A549 (cell line): ENCODE results near the gene SEC16B. TPM values are rescaled to one million over a fixed set of nuclear protein-coding genes. Genes with fewer than 3 reads are reported as not detected.

ENCODE experiments used
- ATAC-seq, 2 experiments: fragments of 200-7000 bp in 1 of 2; fragments of >200 bp in 1 of 2; cut with Nextera tagmentation in 1 of 2; cut with Tn5 transposase in 1 of 2; 3 replicates each; pipeline versions ENCODE4 v1.8.0 to v1.9.1; 2018 to 2020; ENCODE audit warnings: mild to moderate bottlenecking in 1 of 2, moderate library complexity in 1 of 2
- CTCF ChIA-PET: fragments of 300-600 bp; sonication (Branson Sonifier 250); formaldehyde crosslinking; extraction: SDS; loops from one replicate; lab custom pipeline; 2021; ENCODE audit warnings: antibody characterized with exemption, inconsistent platforms; lab: Yijun Ruan, JAX
- POLR2A ChIA-PET: fragments of 350-600 bp; formaldehyde crosslinking; extraction: SDS; loops from one replicate; lab custom pipeline; 2021; ENCODE audit warnings: antibody characterized with exemption, inconsistent platforms; lab: Yijun Ruan, JAX
- DNase-seq, 2 experiments: peaks; one replicate each; pipeline versions ENCODE4 v3.0.0 to v3.0.0-alpha.2; 2011 to 2016; ENCODE audit warnings: low read depth in 1 of 2, low spot score in 1 of 2
- FAIRE-seq: peaks from 2 replicates; lab custom pipeline; 2011; peaks lifted over from hg19 to GRCh38; lab: Jason Lieb, UNC
- H3K27ac ChIP-seq, 2 experiments: fragments of >200 bp; sonication (Bioruptor Twin); formaldehyde crosslinking; 3 replicates each; pipeline ENCODE4 v1.5.1; 2016 to 2017
- H3K4me1 ChIP-seq: fragments of >200 bp; sonication (Bioruptor Twin); formaldehyde crosslinking; 3 replicates; pipeline ENCODE4 v1.6.1; 2016
- H3K4me2 ChIP-seq: fragments of >200 bp; sonication (Bioruptor Twin); formaldehyde crosslinking; 3 replicates; pipeline ENCODE4 v1.6.1; 2016
- H3K4me3 ChIP-seq: fragments of >200 bp; sonication (Bioruptor Twin); formaldehyde crosslinking; 3 replicates; pipeline ENCODE4 v1.5.1; 2016
- H3K9me3 ChIP-seq: fragments of >200 bp; sonication (Bioruptor Twin); formaldehyde crosslinking; 3 replicates; pipeline ENCODE4 v1.6.1; 2016
- CBX2 ChIP-seq: fragments of 200-600 bp; sonication (generic); IDR thresholded peaks from 2 replicates; pipeline ENCODE4 v1.6.1; 2016; ENCODE audit warnings: low read depth, mild to moderate bottlenecking, borderline replicate concordance
- CHD4 ChIP-seq: fragments of 200-600 bp; sonication (generic); IDR thresholded peaks from 2 replicates; pipeline ENCODE4 v1.6.1; 2016; ENCODE audit warnings: antibody characterized with exemption, mild to moderate bottlenecking, borderline replicate concordance
- EHF ChIP-seq: fragments of 250-450 bp; sonication (Bioruptor Pico); IDR thresholded peaks from 2 replicates; pipeline ENCODE4 v1.5.0; 2020; ENCODE audit warnings: mild to moderate bottlenecking
- EP300 ChIP-seq, 2 experiments: fragments of >200 bp; sonication (Bioruptor Twin); formaldehyde crosslinking; IDR thresholded peaks; 2 replicates in 1 of 2; 3 replicates in 1 of 2; pipeline ENCODE4 v1.6.1; 2016 to 2017
- FOXS1 ChIP-seq: fragments of 250-450 bp; sonication (Bioruptor Pico); IDR thresholded peaks from 2 replicates; pipeline ENCODE4 v1.5.0; 2020; ENCODE audit warnings: mild to moderate bottlenecking, moderate library complexity
- GATA3 ChIP-seq: IDR thresholded peaks from 2 replicates; pipeline ENCODE4 v1.6.1; 2012; ENCODE audit warnings: borderline replicate concordance
- HEYL ChIP-seq: fragments of 250-450 bp; sonication (Bioruptor Pico); IDR thresholded peaks from 2 replicates; pipeline ENCODE4 v1.8.0; 2021; ENCODE audit warnings: mild to moderate bottlenecking, moderate library complexity
- HMGXB4 ChIP-seq: fragments of 250-450 bp; sonication (Bioruptor Pico); IDR thresholded peaks from 2 replicates; pipeline ENCODE4 v1.5.0; 2021; ENCODE audit warnings: mild to moderate bottlenecking, moderate library complexity, borderline replicate concordance
- HOXB13 ChIP-seq: fragments of 250-450 bp; sonication (Bioruptor Pico); IDR thresholded peaks from 2 replicates; pipeline ENCODE4 v1.5.0; 2020; ENCODE audit warnings: low read depth, mild to moderate bottlenecking, moderate library complexity
- JUN ChIP-seq, 2 experiments: fragments of >200 bp; sonication (Bioruptor Twin); formaldehyde crosslinking; IDR thresholded peaks; 2 replicates in 1 of 2; 3 replicates in 1 of 2; pipeline ENCODE4 v1.6.1; 2016 to 2017
- JUNB ChIP-seq: fragments of >200 bp; sonication (Bioruptor Twin); formaldehyde crosslinking; IDR thresholded peaks from 2 replicates; pipeline ENCODE4 v1.6.1; 2016
- MAFK ChIP-seq: fragments of 450-650 bp; IDR thresholded peaks from 2 replicates; pipeline ENCODE4 v1.6.1; 2014; ENCODE audit not compliant: partially characterized antibody
- MAZ ChIP-seq: fragments of 150-350 bp; IDR thresholded peaks from 2 replicates; pipeline ENCODE4 v1.6.1; 2014; ENCODE audit warnings: antibody characterized with exemption, low read depth, low read length, borderline replicate concordance
- RAD21 ChIP-seq, 2 experiments: fragments of >200 bp in 1 of 2; sonication (Bioruptor Twin) in 1 of 2; formaldehyde crosslinking in 1 of 2; IDR thresholded peaks in 1 of 2; conservative IDR thresholded peaks in 1 of 2; 2 replicates in 1 of 2; 3 replicates in 1 of 2; pipeline ENCODE4 v1.6.1; 2012 to 2018; ENCODE audit warnings: inconsistent platforms in 1 of 2
- RCOR1 ChIP-seq: fragments of 150-350 bp; IDR thresholded peaks from 2 replicates; pipeline ENCODE4 v1.6.1; 2014; ENCODE audit warnings: antibody characterized with exemption, low read length, low read depth
- RFX5 ChIP-seq: fragments of 450-650 bp; IDR thresholded peaks from 2 replicates; pipeline ENCODE4 v1.7.1; 2014; ENCODE audit warnings: antibody characterized with exemption, mild to moderate bottlenecking, moderate library complexity
- RNF2 ChIP-seq: fragments of 200-600 bp; sonication (generic); IDR thresholded peaks from 2 replicates; pipeline ENCODE4 v1.6.1; 2016; ENCODE audit warnings: low read depth, mild to moderate bottlenecking, antibody characterized with exemption, moderate library complexity, borderline replicate concordance
- SMC3 ChIP-seq: fragments of >200 bp; sonication (Bioruptor Twin); formaldehyde crosslinking; IDR thresholded peaks from 3 replicates; pipeline ENCODE4 v1.6.1; 2018; ENCODE audit warnings: inconsistent platforms
- TP53 ChIP-seq: fragments of 250-450 bp; sonication (Bioruptor Pico); IDR thresholded peaks from 2 replicates; pipeline ENCODE4 v1.5.0; 2021; ENCODE audit warnings: mild to moderate bottlenecking, moderate library complexity
- ZC3H11A ChIP-seq: fragments of 450-650 bp; IDR thresholded peaks from 2 replicates; pipeline ENCODE4 v1.6.1; 2014; ENCODE audit warnings: antibody characterized with exemption, mild to moderate bottlenecking
- ZFP36 ChIP-seq: fragments of 450-650 bp; IDR thresholded peaks from 2 replicates; pipeline ENCODE4 v1.6.1; 2014; ENCODE audit warnings: borderline replicate concordance; ENCODE audit not compliant: partially characterized antibody
- WGBS: methylation state at CpG from one replicate; pipeline ENCODE4 v1.1.6; 2017; ENCODE audit errors: missing lambda C conversion rate; 5-methylcytosine and 5-hydroxymethylcytosine counted together
- polyA plus RNA-seq, 4 experiments: library from polyadenylated mRNA; depleted of rRNA in 3 of 4; stranded (reverse); fragments of >200 nt; fragmentation: RNase III in 1 of 4; extraction: RNeasy Plus Mini Kit Qiagen cat#74134 plus additional on column Dnase treatment in 1 of 4; gene quantifications; 2 replicates in 3 of 4; 3 replicates in 1 of 4; pipeline ENCODE4 v1.2.3, GENCODE V29; 2011 to 2017
- TF ChIP-seq, protein P1 (sequence below): IDR thresholded peaks from 2 replicates; pipeline ENCODE4 v1.6.1; 2012
- TF ChIP-seq, protein P2 (sequence below): fragments of >200 bp; sonication (Bioruptor Twin); formaldehyde crosslinking; IDR thresholded peaks from 3 replicates; pipeline ENCODE4 v1.6.1; 2016
- TF ChIP-seq, protein P3 (sequence below): IDR thresholded peaks from 2 replicates; pipeline ENCODE4 v1.6.1; 2012

SEC16B gene
- polyA plus RNA-seq, 2 of the 4 experiments (the other 2 are of a cell fraction), result 1.3 to 2.6 TPM

- TF ChIP-seq JUN (IDR thresholded peaks at IDR 0.05) (no peak), MAFK (no peak), RCOR1 (no peak), RAD21 (conservative IDR thresholded peaks at IDR 0.05 in 1 of 2, IDR thresholded peaks at IDR 0.05 in 1 of 2) (no peak)
- TF ChIP-seq, protein P1, sequence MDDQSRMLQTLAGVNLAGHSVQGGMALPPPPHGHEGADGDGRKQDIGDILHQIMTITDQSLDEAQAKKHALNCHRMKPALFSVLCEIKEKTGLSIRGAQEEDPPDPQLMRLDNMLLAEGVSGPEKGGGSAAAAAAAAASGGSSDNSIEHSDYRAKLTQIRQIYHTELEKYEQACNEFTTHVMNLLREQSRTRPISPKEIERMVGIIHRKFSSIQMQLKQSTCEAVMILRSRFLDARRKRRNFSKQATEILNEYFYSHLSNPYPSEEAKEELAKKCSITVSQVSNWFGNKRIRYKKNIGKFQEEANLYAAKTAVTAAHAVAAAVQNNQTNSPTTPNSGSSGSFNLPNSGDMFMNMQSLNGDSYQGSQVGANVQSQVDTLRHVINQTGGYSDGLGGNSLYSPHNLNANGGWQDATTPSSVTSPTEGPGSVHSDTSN, result no peak
- CTCF ChIA-PET, result interaction anchor here (2.1 kb wide), 1 partner anchor 8 kb away, joined by 7 read pairs; no protein-coding TSS in a partner anchor
- Histone ChIP-seq H3K4me2 (no peak overlapping the region), H3K9me3 (no peaks in the 10 kb centered on the region), H3K4me1 (peaks cover 22% of the 10 kb centered on the region), H3K27ac (no peak overlapping the region), H3K4me3 (no peak overlapping the region)
- POLR2A ChIA-PET, result no interaction called here
- no peak for FAIRE-seq
- WGBS, result 92% methylated on average over 2 of the region's 2 CpGs
- no peak for DNase-seq
- no peak for ATAC-seq
Observed at GRCh38 chr1:177966199-177966598, 3.7 kb downstream of the SEC16B start.

- WGBS, result 85% methylated on average over 4 of the region's 4 CpGs
- Histone ChIP-seq H3K4me3 (no peak overlapping the region), H3K4me1 (peaks cover 17% of the 10 kb centered on the region), H3K4me2 (no peak overlapping the region), H3K27ac (no peak overlapping the region), H3K9me3 (no peaks in the 10 kb centered on the region)
- ChIA-PET CTCF (interaction anchor here (0.5 to 1.0 kb wide), 2 partner anchors 72 to 302 kb away, joined by 3 read pairs; no protein-coding TSS in a partner anchor), POLR2A (no interaction called here)
- no peak for ATAC-seq
- no peak for DNase-seq
- FAIRE-seq, result no peak
- TF ChIP-seq RAD21 (conservative IDR thresholded peaks at IDR 0.05 in 1 of 2, IDR thresholded peaks at IDR 0.05 in 1 of 2) (no peak), SMC3 (no peak), CHD4 (no peak), ZC3H11A (no peak), FOXS1 (no peak), TP53 (CRISPR knock-in tag) (no peak), RFX5 (no peak), HOXB13 (CRISPR knock-in tag) (no peak), HMGXB4 (CRISPR knock-in tag) (no peak), GATA3 (no peak), CBX2 (no peak), ZFP36 (no peak), RNF2 (no peak), MAZ (no peak), JUNB (no peak)
- TF ChIP-seq, protein P2, sequence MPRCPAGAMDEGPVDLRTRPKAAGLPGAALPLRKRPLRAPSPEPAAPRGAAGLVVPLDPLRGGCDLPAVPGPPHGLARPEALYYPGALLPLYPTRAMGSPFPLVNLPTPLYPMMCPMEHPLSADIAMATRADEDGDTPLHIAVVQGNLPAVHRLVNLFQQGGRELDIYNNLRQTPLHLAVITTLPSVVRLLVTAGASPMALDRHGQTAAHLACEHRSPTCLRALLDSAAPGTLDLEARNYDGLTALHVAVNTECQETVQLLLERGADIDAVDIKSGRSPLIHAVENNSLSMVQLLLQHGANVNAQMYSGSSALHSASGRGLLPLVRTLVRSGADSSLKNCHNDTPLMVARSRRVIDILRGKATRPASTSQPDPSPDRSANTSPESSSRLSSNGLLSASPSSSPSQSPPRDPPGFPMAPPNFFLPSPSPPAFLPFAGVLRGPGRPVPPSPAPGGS, result no peak
Observed at GRCh38 chr1:177965293-177965692, 4.6 kb downstream of the SEC16B start.

DNA sequence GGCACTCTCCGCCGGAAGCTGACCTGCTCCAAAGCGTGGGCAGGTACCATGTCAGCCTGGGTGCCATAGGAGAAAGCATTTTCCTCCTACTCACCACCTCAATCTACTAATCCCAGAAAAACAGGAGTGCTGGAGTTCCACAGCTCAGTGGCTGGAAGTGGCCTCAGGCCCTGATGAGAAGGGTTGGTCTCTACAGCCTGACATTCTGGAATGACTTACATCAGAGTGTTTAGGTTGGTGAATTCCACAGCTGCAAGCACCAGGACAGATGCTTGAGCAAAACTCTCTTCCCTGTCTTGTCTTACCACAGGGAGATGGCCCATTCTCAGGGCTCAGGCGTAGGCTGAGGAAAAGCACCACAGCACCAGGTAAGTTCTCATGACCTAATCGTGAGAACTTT lies 5.5 kb downstream of the SEC16B start:
- no peak for ATAC-seq
- ChIA-PET CTCF (interaction anchor here (1.0 to 4.7 kb wide), 2 partner anchors 17 to 73 kb away, joined by 3 to 33 read pairs; no protein-coding TSS in a partner anchor), POLR2A (interaction anchor here (1.1 kb wide), 1 partner anchor 73 kb away, joined by 3 read pairs; no protein-coding TSS in a partner anchor)
- peaks cover 14% of the 10 kb centered on the region; the same call in 2 of the 3 replicates for H3K4me1 ChIP-seq
- H3K9me3 ChIP-seq, result no peaks in the 10 kb centered on the region
- no peak overlapping the region for H3K4me2 ChIP-seq
- FAIRE-seq, result no peak
- H3K27ac ChIP-seq, result no peak overlapping the region
- no peak overlapping the region for H3K4me3 ChIP-seq
- TF ChIP-seq EP300 (IDR thresholded peaks at IDR 0.05) (no peak), CBX2 (no peak), RAD21 (conservative IDR thresholded peaks at IDR 0.05 in 1 of 2, IDR thresholded peaks at IDR 0.05 in 1 of 2) (no peak), JUN (IDR thresholded peaks at IDR 0.05) (no peak), EHF (CRISPR knock-in tag) (no peak), GATA3 (no peak), HEYL (CRISPR knock-in tag) (no peak)
- TF ChIP-seq, protein P3, sequence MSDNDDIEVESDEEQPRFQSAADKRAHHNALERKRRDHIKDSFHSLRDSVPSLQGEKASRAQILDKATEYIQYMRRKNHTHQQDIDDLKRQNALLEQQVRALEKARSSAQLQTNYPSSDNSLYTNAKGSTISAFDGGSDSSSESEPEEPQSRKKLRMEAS, result no peak
- no peak for DNase-seq
- 78% methylated on average over 5 of the region's 5 CpGs for WGBS
